Stimulated activated CD4-positive, alpha-beta T cell treated with anti-CD3 and anti-CD28 coated beads, Interleukin-15, amount 100 ng/mL, for 24 hours (primary cell): Measurements from ENCODE around the gene ANKRD33.

ENCODE experiments used
- DNase-seq: peaks from one replicate; pipeline ENCODE4 v3.0.0-alpha.2; 2020

Gene ANKRD33

DNA sequence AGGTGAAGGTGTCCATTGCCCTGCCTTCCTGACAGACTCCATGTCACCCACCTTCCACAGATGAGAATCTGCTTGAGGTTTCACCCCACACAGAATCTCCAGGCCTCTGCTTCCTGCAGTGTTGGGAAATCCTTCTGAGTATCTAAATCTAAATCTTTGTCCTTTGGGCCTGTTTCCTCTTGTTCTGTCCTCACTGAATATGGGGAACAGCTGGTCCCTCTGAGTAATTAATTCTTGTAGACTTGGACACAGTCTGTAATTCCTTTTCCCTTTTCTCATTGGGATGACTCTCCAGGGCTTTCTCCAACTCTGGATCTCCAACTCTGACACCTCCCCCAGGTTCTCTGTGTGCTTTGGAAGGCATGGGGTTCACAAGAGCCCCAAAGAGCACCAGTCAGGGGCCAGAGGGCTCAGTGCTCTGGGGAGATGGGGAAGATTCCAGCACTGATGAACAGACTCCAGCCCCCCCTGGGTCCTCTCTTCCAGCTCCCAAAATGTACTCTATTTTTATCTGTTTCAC is 17.1 kb downstream of the ANKRD33 start:
- no peak for DNase-seq

DNA sequence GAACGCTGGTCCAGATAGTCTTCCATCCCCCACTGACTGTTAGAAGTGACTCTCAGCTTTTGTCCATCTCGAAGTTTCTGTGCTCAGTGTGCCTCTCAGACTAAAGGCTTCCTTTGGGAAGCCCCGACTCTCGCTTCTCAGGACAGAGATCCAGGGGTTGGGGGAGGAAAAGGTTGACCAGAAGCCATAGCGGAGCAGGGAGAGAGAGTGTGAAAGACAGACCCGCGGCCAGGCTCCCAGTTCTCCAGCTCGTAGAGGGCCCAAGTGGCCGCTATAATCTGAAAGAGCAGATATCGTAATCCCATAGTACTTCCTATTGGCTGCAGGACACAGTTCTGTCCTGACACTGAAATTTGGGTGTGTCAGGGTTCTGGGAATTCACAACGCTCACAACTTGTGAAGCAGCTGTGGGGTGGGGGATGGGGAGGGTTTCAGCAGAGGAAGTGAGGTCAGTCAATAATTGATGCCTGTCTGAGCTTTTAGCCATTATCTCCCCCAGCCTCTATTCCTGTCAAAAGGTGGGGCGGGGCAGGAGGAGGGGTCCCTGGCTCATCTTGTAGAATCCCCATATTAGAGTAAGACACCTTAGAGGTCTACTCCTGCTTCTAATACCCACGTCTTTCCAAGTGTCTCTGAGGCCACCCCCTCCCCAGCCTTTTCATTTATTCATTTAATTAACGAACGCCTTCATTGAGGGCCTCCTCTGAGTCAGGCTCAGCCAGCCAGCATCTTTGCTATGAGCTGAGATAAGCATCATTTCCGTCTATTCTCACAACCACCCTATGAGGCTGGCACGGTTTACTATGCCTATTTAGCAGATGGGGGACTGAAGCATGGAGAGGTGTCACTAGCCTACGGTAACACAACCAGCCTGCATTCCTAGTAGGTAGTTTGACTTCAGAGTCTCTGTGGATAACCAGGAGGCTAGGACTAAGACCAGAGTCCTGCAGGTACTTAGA is 17.8 kb downstream of the ANKRD33 start:
- no peak for DNase-seq

DNA sequence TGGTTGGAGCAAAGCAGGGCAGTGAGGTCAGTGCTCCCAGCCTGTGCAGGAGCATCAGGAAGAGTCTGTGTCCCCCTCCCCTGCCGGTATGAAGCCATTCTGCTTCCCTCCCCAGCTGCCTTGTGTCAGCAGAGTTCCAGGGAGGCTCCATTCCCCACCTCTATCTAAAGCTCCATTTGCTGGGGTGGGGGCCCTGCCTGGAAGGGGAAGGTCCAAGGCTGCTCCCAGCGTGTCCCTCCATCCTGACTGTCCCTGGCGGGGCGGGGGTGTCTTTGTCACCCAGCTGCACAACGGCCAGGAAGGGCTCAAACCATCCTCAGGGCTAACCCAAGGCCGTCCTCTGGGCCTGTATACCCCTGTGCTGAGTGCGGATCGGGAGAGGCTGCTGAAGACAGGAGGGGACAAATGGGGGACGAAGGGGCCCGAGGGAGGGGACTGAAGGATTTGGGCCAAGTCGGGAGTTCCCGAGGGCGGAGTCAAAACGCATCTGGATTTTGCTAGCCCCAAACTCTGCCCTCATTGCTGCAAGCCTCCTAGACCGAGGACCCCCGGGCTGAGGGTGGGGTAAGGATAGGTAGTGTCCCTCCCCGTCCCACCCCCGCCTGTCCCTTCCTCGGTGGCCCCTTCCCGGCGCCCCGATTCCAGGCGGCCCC is 18.7 kb downstream of the ANKRD33 start:
- DNase-seq = no peak

DNA sequence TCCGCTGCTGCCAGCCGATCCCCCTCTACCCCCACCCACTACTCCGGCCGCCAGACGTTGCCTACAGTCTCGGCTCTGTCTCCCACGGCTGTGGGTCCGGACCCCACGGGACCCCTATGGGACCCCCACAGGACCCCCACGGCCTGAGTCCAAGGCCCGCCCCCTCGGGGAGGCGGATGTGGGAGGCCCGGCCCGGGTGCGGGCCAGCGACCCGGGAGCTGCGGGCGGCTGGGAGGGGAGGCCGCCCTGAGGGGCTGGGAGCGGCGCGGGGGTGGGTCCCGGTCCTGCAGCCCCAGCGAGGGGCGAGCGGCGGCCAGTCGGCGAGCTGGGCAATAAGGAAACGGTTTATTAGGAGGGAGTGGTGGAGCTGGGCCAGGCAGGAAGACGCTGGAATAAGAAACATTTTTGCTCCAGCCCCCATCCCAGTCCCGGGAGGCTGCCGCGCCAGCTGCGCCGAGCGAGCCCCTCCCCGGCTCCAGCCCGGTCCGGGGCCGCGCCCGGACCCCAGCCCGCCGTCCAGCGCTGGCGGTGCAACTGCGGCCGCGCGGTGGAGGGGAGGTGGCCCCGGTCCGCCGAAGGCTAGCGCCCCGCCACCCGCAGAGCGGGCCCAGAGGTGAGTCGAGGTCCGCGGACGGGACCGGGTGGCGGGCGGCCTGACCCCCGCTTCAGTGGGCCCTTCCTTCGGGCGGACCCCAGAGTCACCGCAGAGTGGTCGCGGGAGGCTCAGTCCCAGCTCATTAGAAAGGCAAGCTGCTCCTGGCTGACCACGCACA is 19.4 kb downstream of the ANKRD33 start, which contains the start of gene ACVRL1:
ACVRL1 (plus strand) TSS at position 422 of the 773 bp plus-strand sequence. CDS start 4,971 bp downstream, outside the sequence.
- no peak for DNase-seq

DNA sequence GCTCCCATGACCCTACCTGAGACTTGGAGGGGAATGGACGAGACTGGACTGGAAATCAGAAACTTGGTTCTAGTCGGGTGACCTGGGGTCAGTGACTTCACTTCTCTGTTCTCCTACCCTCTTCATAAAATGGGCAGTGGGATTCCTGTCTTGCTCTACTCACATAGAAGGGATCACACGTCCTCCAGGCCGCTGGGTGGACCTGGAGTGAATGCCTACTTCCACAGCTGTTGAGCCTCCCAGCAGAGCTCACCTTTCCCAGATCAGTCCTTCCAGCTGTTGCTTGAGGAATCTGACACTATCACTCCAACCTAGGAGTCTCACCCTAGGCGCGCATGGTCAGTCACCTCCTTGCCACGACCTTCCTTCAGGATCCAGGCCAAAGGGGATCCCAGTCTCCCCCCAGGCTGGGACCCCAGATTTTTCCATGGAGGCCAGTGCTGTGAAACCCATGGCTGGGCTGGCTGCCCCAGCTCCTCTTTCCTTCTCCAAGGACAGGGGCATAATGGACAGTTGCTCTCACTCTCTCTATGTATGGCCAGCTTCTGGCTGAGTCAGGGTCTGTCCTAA is 20.0 kb downstream of the ANKRD33 start:
- DNase-seq = no peak

DNA sequence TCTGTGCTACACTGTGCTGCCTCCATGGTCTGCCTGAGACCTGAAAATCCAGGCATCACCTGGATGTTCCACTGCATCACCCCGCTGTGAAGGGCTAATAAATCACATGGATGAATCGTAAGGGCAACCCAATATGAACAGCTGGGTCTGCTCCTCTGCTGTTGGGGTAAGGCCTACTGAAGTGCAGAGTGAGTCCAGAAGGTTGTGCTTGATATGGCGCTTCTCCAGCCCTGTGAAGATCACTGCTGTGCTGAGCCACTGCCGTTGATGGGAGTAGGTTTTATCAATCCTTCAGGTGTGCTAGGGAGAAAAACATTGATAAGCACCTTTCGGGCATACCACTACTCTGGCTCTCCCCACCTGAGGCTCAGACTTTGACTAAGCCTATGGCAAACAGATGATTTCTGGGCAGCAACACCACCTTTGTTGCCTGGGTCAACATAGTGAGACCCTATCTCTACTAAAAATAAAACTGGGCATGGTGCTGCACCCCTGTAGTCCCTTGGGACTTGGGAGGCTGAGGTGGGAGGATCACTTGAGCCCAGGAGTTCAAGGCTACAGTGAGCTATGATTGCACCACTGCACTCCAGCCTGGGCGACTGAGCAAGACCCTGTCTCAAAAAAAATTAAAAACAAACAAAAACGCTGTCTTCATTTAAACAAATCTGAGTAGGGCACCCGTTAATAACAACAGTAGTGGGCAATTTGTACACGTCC is 21.1 kb downstream of the ANKRD33 start:
- no peak for DNase-seq

DNA sequence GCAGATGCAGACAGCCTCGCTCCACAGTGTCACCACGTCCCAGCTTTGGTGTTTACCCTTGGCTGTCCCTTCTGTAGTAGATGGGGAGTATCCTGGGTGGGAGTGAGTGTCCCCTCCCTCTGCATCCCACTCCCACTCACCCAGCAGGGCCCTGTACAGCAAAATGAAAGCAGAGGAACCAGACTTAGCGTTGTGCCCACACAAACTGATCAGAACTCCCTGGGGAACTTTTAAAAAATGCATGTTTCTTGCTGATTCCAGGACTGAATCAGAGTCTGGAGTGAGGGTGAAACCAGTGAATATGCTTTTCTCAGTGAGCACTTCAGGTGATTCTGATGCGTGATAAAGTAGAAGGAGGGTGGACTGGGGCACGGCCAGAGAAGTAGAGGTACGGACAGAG is 22.3 kb downstream of the ANKRD33 start:
- DNase-seq = no peak

DNA sequence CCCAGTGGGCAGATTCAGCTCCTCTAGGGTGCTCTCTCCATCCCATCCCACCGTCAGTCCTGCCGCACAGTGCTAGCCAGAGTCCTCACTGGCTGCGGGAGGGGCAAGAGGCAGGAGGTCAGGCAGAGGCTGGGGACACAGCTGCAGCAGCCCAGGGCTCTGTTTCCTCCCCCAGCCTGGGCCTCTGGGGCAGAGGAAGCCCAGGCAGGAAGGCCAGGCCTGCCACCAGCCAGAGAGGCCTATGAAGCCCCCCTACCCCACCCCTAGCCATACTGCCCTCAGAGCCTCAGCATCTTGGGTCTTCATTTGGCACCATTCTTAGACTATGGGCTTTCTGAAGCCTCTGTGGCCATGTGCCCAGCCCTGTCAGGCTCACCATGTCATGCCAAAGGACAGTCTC is 22.8 kb downstream of the ANKRD33 start:
- DNase-seq = no peak

DNA sequence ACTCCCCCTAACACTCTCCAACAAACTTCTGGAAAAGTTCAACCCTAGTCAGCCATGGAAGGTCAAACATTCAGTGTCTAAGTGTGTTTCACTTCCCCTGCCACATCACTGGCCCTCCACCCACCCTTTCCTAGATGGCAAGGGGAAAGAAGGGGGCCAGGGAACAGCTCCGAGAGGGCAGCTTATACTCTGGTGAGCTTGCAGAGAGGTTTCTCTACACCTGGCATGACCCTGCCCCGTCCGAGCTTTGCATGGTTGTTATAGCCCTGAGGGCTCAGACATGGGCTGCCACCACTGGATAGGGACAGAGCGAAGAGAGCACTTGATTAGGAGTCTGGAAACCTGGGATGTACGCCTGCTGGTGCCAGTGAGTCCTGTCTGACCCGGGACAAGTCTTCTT is 23.4 kb downstream of the ANKRD33 start:
- DNase-seq = no peak

DNA sequence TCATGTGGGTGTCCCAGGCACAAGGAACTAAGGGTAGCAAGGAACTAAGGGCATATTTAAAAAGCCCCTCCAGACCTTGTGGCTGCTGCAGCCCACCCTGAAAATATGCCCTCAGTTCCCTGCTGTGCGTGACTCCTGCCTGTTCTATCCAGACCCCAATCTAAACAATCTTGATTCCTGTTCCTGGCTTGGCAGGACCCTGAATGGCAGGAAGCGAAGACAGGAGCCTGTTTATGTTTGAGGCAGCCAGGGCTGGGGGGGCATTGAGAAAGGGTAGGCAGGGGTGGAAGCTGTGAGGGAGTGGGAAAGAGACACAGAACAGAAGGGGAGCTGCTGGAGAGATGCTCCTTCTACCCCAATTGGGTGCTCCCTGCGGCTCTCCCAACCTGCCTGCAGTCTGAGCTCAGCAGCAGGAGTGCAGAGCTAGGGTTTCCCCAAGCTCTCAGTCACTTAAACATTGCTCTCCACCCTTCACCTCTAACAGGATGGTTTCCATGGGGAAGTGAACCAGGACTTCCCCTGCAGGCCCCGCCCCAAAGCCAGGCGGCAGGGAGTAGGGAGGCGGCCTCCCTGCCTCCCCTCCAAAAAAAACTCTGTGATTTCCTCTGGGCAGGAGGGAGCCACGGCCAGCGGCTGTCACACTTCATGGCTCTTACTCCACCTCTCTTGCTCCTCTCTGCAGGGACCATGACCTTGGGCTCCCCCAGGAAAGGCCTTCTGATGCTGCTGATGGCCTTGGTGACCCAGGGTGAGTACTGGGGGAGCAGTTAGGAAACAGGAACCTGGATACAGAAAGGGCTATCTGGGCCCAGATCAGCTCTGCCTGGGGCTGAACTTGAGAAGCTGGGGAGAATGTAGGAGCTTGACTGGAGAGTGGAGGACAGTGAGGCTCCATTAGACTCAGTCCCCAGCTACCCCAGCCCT is 24.1 kb downstream of the ANKRD33 start:
- no peak for DNase-seq

DNA sequence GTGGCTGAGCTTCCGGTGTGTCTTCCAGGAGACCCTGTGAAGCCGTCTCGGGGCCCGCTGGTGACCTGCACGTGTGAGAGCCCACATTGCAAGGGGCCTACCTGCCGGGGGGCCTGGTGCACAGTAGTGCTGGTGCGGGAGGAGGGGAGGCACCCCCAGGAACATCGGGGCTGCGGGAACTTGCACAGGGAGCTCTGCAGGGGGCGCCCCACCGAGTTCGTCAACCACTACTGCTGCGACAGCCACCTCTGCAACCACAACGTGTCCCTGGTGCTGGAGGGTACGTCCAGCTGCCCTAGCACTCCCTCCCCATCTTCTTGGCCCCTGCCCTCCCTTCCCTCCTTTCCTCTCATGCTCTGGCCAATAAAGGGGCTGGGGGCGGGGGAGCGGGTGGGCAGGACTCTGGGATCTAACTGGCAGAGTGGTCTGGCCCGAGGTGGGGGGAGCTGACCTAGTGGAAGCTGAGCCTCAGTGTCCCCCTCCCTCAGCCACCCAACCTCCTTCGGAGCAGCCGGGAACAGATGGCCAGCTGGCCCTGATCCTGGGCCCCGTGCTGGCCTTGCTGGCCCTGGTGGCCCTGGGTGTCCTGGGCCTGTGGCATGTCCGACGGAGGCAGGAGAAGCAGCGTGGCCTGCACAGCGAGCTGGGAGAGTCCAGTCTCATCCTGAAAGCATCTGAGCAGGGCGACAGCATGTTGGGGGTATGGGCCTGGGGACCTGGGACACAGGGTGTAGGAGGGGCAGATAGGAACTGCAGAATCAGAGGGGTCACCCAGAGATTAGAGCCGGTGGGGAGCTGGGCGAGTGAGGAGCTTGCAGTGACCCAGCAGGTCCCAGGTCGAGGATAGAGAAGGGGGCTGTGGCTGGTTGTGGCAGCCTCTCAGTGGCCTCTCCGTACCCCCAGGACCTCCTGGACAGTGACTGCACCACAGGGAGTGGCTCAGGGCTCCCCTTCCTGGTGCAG is 25.4 kb downstream of the ANKRD33 start:
- DNase-seq = no peak

DNA sequence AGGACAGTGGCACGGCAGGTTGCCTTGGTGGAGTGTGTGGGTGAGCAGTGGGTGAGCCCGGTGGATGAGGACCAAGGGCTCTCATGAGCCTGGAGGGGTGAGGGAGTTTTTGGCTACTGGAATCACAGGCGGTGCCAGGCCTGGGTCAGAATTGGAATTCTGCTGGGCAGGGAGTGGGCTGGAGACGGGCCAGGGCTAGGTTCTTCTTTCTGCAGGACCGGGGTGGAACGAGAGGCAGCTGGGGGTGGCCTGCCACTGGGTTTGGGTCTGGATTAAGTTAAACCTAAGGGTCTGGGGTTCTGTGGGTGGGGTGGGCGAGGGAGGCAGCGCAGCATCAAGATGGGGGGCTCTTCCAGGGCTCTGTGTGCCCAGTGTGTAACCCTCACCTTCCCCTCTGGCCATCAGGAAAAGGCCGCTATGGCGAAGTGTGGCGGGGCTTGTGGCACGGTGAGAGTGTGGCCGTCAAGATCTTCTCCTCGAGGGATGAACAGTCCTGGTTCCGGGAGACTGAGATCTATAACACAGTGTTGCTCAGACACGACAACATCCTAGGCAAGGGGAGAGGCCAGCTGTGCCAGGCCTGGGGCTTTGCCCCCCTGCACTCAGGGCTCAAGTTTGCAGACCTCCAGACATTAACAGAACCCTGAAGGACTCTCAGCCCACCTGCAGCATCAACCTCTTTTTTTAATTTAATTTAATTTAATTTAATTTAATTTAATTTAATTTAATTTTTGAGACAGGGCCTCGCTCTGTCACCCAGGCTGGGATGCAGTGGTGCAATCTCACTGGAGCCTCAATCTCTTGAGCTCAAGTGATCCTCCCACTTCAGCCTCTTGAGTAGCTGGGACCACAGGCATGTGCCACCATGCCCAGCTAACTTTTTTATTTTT is 26.4 kb downstream of the ANKRD33 start:
- DNase-seq = no peak

DNA sequence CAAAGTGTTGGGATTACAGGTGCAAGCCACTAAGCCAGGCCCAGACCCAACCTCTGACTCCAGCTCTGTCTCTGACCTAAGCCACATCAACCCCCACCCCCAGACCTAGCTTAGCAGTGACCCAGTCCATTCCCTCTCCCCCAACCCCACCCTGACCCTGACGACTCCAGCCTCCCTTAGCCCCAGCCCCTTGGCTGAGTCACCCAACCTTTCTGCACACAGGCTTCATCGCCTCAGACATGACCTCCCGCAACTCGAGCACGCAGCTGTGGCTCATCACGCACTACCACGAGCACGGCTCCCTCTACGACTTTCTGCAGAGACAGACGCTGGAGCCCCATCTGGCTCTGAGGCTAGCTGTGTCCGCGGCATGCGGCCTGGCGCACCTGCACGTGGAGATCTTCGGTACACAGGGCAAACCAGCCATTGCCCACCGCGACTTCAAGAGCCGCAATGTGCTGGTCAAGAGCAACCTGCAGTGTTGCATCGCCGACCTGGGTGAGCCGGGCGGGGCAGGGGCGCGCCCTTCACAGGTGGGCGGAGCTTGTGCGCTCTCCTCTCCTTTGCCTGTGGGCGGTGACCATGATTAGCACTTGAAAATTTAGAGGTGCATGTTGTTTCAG is 27.2 kb downstream of the ANKRD33 start:
- no peak for DNase-seq

DNA sequence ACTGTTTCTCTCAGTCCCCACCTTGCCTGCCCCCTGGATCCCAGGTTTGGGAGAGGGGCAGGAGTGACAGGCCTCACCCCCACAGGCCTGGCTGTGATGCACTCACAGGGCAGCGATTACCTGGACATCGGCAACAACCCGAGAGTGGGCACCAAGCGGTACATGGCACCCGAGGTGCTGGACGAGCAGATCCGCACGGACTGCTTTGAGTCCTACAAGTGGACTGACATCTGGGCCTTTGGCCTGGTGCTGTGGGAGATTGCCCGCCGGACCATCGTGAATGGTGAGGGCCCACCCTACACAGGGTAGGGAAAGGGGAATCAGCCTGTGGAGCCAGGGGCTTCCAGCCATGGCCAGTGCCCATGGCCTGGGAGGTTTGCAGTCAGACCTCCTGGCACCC is 28.0 kb downstream of the ANKRD33 start:
- no peak for DNase-seq

DNA sequence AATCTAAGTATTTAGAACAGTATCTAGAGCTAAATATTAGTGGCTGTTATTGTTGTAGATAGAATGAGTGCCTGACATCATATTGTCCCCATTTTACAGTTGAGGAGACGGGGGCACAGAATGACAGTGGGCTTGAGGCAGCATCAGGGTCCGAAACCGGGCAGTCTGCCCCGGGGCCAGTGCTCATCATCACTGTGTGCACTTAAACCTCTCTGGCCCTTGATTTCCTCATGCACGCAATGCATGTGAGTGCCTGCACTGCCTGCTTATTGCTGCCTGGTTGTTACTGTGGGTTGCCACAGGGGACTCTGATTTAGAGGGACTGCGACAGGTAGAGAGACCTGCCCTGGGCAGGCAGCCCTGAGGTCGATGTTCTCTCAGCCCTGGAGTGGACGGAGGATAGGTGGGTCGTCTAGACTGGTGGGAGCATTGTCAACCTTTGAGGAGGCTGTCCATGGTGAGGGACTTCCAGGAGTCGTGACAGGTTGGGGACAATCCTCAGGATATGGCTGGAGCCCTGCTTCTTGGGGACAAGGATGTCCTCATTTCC is 29.2 kb downstream of the ANKRD33 start:
- DNase-seq = no peak

DNA sequence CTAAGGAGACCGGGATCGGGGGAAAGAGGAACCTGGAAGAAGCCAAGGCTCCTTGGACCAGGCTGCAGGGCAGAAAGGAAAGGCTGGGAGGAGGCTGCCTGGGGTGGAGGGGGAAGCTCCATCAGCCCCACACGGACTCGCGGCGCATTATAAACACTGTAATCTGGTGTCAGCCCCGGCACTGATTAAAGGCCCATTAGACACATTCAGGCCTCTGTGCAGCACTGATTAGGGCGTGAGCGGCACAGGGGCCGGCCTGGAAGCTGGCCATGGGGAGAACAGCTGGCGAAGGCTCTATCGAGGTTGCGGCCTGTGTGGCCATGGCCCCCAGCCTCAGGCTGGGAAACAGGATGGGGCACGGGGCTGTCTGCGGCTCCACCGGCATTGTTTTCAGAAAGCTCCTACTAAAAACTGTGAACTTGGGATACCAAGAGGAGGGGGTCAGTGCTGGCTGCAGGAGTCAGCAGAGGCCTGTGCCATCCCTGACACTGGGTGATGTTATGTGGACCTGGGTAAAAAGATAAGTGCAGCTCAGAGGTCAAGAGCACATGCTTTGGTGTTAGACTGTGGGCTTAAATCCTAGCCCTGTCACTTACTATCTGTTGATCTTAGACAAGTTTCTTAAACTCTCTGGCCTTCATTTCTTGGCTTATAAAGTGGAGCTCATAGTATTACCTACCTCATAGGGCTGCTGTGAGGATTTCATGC is 30.0 kb downstream of the ANKRD33 start:
- DNase-seq = no peak

DNA sequence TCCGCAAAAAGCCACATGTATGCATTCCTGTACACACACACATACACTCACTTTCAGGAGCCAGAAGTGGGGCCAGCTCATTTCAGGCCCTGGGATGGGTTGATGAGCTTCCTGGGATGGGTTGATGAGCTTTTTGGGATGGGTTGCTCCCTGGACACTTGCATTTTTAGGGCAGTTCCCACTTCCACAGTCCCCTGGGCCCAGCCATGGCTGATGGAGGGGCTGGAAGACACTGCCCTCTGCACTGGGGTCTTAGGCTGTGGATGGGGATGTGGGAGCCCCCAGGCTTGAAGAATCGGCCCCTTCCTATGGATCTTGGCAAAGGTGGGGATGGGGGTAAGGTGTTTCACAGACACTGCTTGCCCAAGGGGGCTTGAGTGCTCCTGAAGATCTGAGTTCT is 32.1 kb downstream of the ANKRD33 start:
- no peak for DNase-seq
